Spinal cord (tissue), 10 donors: ENCODE measurements around the gene KIAA1217. TPM values are rescaled to one million over a fixed set of nuclear protein-coding genes. Genes with fewer than 3 reads are reported as not detected.

ENCODE experiments used
- DNase-seq, 6 donors: peaks; one replicate each; pipeline versions ENCODE4 v3.0.0 to v3.0.0-alpha.2; 2013 to 2015; ENCODE audit warnings: low spot score in 6 of 6, low read depth in 4 of 6
- H3K27ac ChIP-seq: one replicate; pipeline ENCODE4 v1.5.1; 2013; ENCODE audit warnings: low read depth, low read length, control low read depth
- H3K27me3 ChIP-seq: one replicate; pipeline ENCODE4 v1.6.1; 2013; ENCODE audit warnings: low read length; ENCODE audit not compliant: control insufficient read depth, insufficient read depth
- H3K36me3 ChIP-seq: one replicate; pipeline ENCODE4 v1.6.1; 2013; ENCODE audit warnings: low read length; ENCODE audit not compliant: control insufficient read depth, insufficient read depth
- H3K4me1 ChIP-seq: one replicate; pipeline ENCODE4 v1.6.1; 2013; ENCODE audit warnings: low read length; ENCODE audit not compliant: control insufficient read depth, insufficient read depth
- H3K4me3 ChIP-seq: one replicate; pipeline ENCODE4 v1.5.1; 2013; ENCODE audit warnings: low read depth, low read length, control low read depth
- H3K9me3 ChIP-seq: one replicate; pipeline ENCODE4 v1.6.1; 2013; ENCODE audit warnings: low read length; ENCODE audit not compliant: control insufficient read depth, insufficient read depth
- WGBS: methylation state at CpG from one replicate; pipeline ENCODE4 v1.1.5; 2013; ENCODE audit warnings: missing lambda C conversion rate; ENCODE audit not compliant: insufficient coverage; 5-methylcytosine and 5-hydroxymethylcytosine counted together
- polyA plus RNA-seq, 2 donors: library from polyadenylated mRNA; unstranded; fragments of 120-200 nt; gene quantifications; one replicate each; pipeline ENCODE4 v1.2.1, GENCODE V29; 2013; ENCODE audit not compliant: insufficient read length in 2 of 2
- small RNA-seq: library from RNA; depleted of rRNA; stranded (forward); fragments of <200 nt; gene quantifications from one replicate; pipeline ENCODE3, GENCODE V24; 2014; ENCODE audit warnings: low replicate concordance
- total RNA-seq, 2 donors: library from RNA; depleted of rRNA in 1 of 2; stranded (reverse); fragments of 120-200 nt in 1 of 2; fragments of >200 nt in 1 of 2; gene quantifications; one replicate each; pipeline versions ENCODE4 v1.2.3 to v1.2.4, GENCODE V29; 2013 to 2014
- donor health status: healthy.

The KIAA1217 gene
- total and polyA plus RNA-seq, 4 donors: 8.7 to 26.7 (median 15.3) TPM

DNA sequence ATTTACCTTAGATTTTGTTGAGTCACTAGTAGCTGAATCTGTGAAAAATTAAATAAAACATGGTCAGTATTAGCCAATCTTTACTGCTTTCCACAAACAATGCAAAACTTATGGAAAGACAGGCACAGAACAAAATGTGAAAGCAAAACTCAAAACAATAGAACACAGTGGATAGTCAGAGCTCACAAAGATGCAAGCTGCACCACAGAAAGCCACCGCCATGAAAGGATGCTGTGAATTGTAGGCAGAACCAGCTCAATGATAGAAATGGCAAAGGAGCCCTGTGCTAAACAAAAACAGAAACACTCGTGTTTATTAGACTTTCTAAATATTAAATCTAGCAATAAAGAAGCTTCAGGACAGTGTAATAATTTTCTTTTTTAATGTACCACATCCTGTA lies 380.3 kb downstream of the KIAA1217 start:
- no peaks in the 10 kb centered on the region for H3K9me3 ChIP-seq
- no peaks in the 10 kb centered on the region for H3K27me3 ChIP-seq
- H3K36me3 ChIP-seq: peaks cover 15% of the 10 kb centered on the region
- no peak for DNase-seq
- no peak overlapping the region for H3K4me3 ChIP-seq
- no peaks in the 10 kb centered on the region for H3K4me1 ChIP-seq
- H3K27ac ChIP-seq: no peak overlapping the region
- no CpG with 5 or more reads among the region's 2 CpGs for WGBS

DNA sequence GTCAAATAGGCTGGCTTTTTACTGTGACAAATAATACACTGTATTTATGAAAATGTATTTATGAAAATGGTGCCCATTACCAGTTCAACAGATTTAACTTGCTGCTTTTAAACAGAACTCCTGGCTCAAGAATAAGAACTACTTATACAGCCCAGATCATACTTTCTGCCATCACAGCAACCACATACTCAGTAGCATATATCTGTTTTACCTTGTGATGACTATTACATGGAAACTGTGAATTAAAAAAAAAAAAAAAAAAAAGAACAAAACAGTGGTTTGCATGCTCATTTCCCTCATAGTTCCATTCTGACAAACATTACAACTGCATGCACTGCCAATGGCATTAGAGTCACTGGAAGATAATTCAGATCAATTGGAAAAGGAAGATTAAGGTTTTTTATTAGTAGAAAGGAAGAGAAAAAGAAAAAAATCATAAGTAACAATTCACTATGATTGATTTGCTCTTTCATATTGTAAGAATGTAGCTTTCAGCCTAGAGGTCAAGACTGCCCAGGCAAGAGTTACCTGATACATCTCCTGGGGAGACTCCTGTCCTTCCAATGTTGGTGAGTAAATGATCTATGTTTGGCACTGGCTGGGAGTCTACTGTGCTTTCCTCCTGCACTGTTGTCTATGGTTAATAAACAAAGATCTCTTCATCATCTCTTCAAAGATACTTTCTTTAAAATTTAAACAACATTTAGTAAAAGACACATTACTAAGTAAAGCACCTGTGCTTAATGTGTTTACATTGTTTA lies 381.9 kb downstream of the KIAA1217 start:
- Histone ChIP-seq H3K27me3 (no peaks in the 10 kb centered on the region), H3K36me3 (peaks cover 9% of the 10 kb centered on the region), H3K4me3 (no peak overlapping the region), H3K4me1 (no peaks in the 10 kb centered on the region), H3K27ac (no peak overlapping the region), H3K9me3 (no peaks in the 10 kb centered on the region)
- DNase-seq: no peak

DNA sequence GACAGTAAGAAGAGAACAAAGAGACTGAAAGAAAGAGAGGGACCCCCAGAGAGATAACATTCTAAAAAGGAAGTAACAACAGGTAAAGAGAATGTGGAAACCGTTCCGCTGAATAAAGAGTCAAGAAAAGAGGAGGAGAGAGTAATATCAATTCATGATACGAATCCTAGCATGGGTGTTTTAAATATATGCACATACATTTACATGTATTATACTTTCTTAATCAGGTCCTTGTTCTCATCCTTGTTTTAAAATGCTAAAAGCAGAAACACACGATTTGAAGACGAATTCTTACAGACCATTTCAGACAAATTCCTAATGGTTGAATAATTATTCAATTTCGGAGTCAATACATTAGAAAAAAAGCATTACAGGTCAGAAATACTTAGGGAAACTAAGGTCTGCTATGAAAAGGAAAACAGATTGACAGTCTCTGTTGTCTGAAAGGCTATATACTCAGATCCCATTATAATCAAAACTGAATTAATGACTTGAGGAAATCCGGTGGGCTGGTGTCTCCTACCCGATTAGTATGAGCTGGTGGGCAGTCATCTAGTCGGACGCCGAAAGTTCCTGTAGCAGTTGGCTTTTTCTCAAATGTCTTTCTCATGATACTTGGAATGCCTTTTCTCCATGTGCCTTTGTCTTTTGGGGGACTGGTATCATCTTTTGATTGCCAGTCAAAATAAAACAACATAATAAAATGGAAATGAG lies 387.4 kb downstream of the KIAA1217 start:
- no CpG with 5 or more reads among the region's 11 CpGs for WGBS
- Histone ChIP-seq H3K27me3 (no peaks in the 10 kb centered on the region), H3K4me3 (no peak overlapping the region), H3K9me3 (no peaks in the 10 kb centered on the region), H3K4me1 (no peaks in the 10 kb centered on the region), H3K27ac (no peak overlapping the region), H3K36me3 (peaks cover 12% of the 10 kb centered on the region)
- no peak for DNase-seq

DNA sequence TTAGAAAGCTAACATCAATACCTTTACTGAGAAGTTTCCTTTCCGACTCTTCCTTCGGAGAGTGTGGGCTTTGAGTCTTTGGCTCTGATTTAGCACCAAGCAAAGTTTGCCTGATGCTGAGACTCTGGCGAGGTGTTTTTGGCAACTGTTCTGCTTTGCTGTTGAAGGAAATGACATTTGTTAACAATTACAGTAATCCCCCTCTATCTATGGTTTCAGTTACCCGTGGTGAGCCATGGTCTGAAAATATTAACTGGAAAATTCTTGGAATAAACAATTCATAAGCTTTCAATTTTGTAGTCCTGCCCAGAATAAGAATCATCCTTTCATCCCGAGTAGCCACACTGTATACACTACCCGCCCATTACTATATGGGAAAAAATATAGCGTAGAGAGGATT lies 388.5 kb downstream of the KIAA1217 start:
- no peaks in the 10 kb centered on the region for H3K9me3 ChIP-seq
- no peaks in the 10 kb centered on the region for H3K27me3 ChIP-seq
- WGBS: no CpG with 5 or more reads among the region's 7 CpGs
- H3K4me3 ChIP-seq: no peak overlapping the region
- DNase-seq: no peak
- no peak overlapping the region for H3K27ac ChIP-seq
- no peaks in the 10 kb centered on the region for H3K4me1 ChIP-seq
- H3K36me3 ChIP-seq: peaks cover 11% of the 10 kb centered on the region

Small RNAs within 50 kb of the gene (small RNA-seq; reads per million reads assigned to genes)
- gene AC063961.1: not detected
- gene MIR603: not detected
